RWPE2 (cell line): Measurements from ENCODE around the gene MARCHF9.

Experiments
- ATAC-seq: fragments of 200-7000 bp; cut with Tn5 transposase; 3 replicates; pipeline ENCODE4 v1.9.1; 2021; ENCODE audit warnings: low read depth
- DNase-seq: peaks from one replicate; pipeline ENCODE4 v3.0.0-alpha.2; 2020; ENCODE audit warnings: low spot score
- H3K27ac ChIP-seq: fragments of 450-650 bp; 2 replicates; pipeline ENCODE4 v1.5.1; 2017; ENCODE audit warnings: mild to moderate bottlenecking; ENCODE audit not compliant: poor library complexity, severe bottlenecking
- H3K27me3 ChIP-seq: fragments of 250-450 bp; sonication (Bioruptor Pico); 2 replicates; pipeline ENCODE4 v1.5.1; 2021; ENCODE audit warnings: mild to moderate bottlenecking, moderate library complexity; ENCODE audit not compliant: insufficient read depth, poor library complexity, severe bottlenecking
- H3K36me3 ChIP-seq: fragments of 250-450 bp; sonication (Bioruptor Pico); 2 replicates; pipeline ENCODE4 v1.5.1; 2020; ENCODE audit warnings: low read depth, mild to moderate bottlenecking, moderate library complexity
- H3K4me1 ChIP-seq: fragments of 250-450 bp; sonication (Bioruptor Pico); 2 replicates; pipeline ENCODE4 v1.5.1; 2021; ENCODE audit warnings: mild to moderate bottlenecking, moderate library complexity; ENCODE audit not compliant: insufficient read depth, poor library complexity, severe bottlenecking
- H3K4me3 ChIP-seq: fragments of 250-450 bp; sonication (Bioruptor Pico); 2 replicates; pipeline ENCODE4 v1.5.1; 2021; ENCODE audit warnings: mild to moderate bottlenecking, moderate library complexity; ENCODE audit not compliant: severe bottlenecking
- H3K9me3 ChIP-seq: fragments of 250-450 bp; sonication (Bioruptor Pico); 2 replicates; pipeline ENCODE4 v1.5.1; 2021; ENCODE audit warnings: mild to moderate bottlenecking, moderate library complexity; ENCODE audit not compliant: severe bottlenecking
- CTCF ChIP-seq: fragments of 450-650 bp; IDR thresholded peaks from one replicate; pipeline ENCODE4 v1.5.1; 2017; ENCODE audit warnings: mild to moderate bottlenecking, moderate library complexity; ENCODE audit not compliant: poor library complexity, severe bottlenecking

Gene MARCHF9

GRCh38 chr12:57723630-57723962 lies 31.3 kb upstream of the MARCHF9 start:
- no peak for ATAC-seq
- Histone ChIP-seq H3K36me3 (peaks cover 8% of the 10 kb centered on the region), H3K4me1 (no peaks in the 10 kb centered on the region), H3K4me3 (no peak overlapping the region), H3K27me3 (no peaks in the 10 kb centered on the region), H3K27ac (no peak overlapping the region), H3K9me3 (no peaks in the 10 kb centered on the region)
- no peak for TF ChIP-seq CTCF
- no peak for DNase-seq

GRCh38 chr12:57724003-57724935 lies 30.6 kb upstream of the MARCHF9 start:
- H3K27ac ChIP-seq = no peak overlapping the region
- no peak for DNase-seq
- H3K9me3 ChIP-seq = no peaks in the 10 kb centered on the region
- H3K27me3 ChIP-seq = no peaks in the 10 kb centered on the region
- H3K4me1 ChIP-seq = no peaks in the 10 kb centered on the region
- H3K36me3 ChIP-seq = peaks cover 6% of the 10 kb centered on the region
- no peak for TF ChIP-seq CTCF
- no peak overlapping the region for H3K4me3 ChIP-seq
- no peak for ATAC-seq

- Histone ChIP-seq H3K36me3 (no peaks in the 10 kb centered on the region; the same call in 1 of the 2 replicates), H3K27me3 (no peaks in the 10 kb centered on the region), H3K27ac (no peak overlapping the region), H3K4me1 (no peaks in the 10 kb centered on the region), H3K9me3 (no peaks in the 10 kb centered on the region), H3K4me3 (no peak overlapping the region)
- no peak for TF ChIP-seq CTCF
- DNase-seq (no peak), ATAC-seq (no peak)
Measured at GRCh38 chr12:57724936-57725740, 29.8 kb upstream of the MARCHF9 start.

GRCh38 chr12:57725851-57726150 lies 29.1 kb upstream of the MARCHF9 start:
- ATAC-seq (peak; percentile 5; the same call in 2 of the 3 replicates), DNase-seq (no peak)
- H3K4me3 ChIP-seq = peak overlapping the region; percentile 67
- peak overlapping the region; percentile 46 for H3K27ac ChIP-seq
- no peaks in the 10 kb centered on the region for H3K9me3 ChIP-seq
- H3K27me3 ChIP-seq = no peaks in the 10 kb centered on the region
- no peaks in the 10 kb centered on the region for H3K4me1 ChIP-seq
- TF ChIP-seq CTCF = no peak
- H3K36me3 ChIP-seq = no peaks in the 10 kb centered on the region
